Hepatocyte (in vitro differentiated cells): Measurements from ENCODE around the gene COL4A1. TPM values are rescaled to one million over a fixed set of nuclear protein-coding genes. Genes with fewer than 3 reads are reported as not detected.

Source experiments
- DNase-seq: peaks from one replicate; pipeline ENCODE4 v3.0.0-alpha.2; 2016; ENCODE audit warnings: low spot score
- H2AFZ ChIP-seq: fragments of 200-600 bp; sonication (generic); 2 replicates; pipeline ENCODE4 v1.6.0; 2016; ENCODE audit warnings: antibody characterized with exemption, mild to moderate bottlenecking
- H3K27ac ChIP-seq: fragments of 200-600 bp; sonication (generic); 2 replicates; pipeline ENCODE4 v1.5.1; 2016; ENCODE audit warnings: mild to moderate bottlenecking
- H3K27me3 ChIP-seq: fragments of 200-600 bp; sonication (generic); 2 replicates; pipeline ENCODE4 v1.6.1; 2016
- H3K36me3 ChIP-seq: fragments of 200-600 bp; sonication (generic); replicated peaks from 2 replicates; pipeline ENCODE4 v1.5.1; 2016; ENCODE audit warnings: low read depth; ENCODE audit not compliant: insufficient read depth
- H3K4me1 ChIP-seq: fragments of 200-600 bp; sonication (generic); 2 replicates; pipeline ENCODE4 v1.5.1; 2016; ENCODE audit warnings: mild to moderate bottlenecking, moderate library complexity; ENCODE audit not compliant: insufficient read depth
- H3K4me2 ChIP-seq: fragments of 200-600 bp; sonication (generic); 2 replicates; pipeline ENCODE4 v1.6.0; 2016
- H3K4me3 ChIP-seq: fragments of 200-600 bp; sonication (generic); 2 replicates; pipeline ENCODE4 v1.5.1; 2016; ENCODE audit warnings: mild to moderate bottlenecking
- H3K79me2 ChIP-seq: fragments of 200-600 bp; sonication (generic); 2 replicates; pipeline ENCODE4 v1.6.0; 2017; ENCODE audit warnings: mild to moderate bottlenecking
- H3K9me2 ChIP-seq: fragments of 200-600 bp; sonication (generic); replicated peaks from 2 replicates; pipeline ENCODE4 v1.6.0; 2017; ENCODE audit warnings: mild to moderate bottlenecking; ENCODE audit not compliant: insufficient read depth
- H3K9me3 ChIP-seq: fragments of 200-600 bp; sonication (generic); 2 replicates; pipeline ENCODE4 v1.5.1; 2016; ENCODE audit warnings: low read depth, mild to moderate bottlenecking
- H4K20me1 ChIP-seq: fragments of 200-600 bp; sonication (generic); 2 replicates; pipeline ENCODE4 v1.6.0; 2016; ENCODE audit warnings: mild to moderate bottlenecking; ENCODE audit not compliant: insufficient read depth, poor library complexity, severe bottlenecking
- CTCF ChIP-seq: fragments of 200-600 bp; sonication (generic); IDR thresholded peaks from 2 replicates; pipeline ENCODE4 v1.5.1; 2016; ENCODE audit warnings: antibody characterized with exemption, mild to moderate bottlenecking; ENCODE audit not compliant: poor library complexity
- EZH2 ChIP-seq: fragments of 200-600 bp; sonication (generic); IDR thresholded peaks from 2 replicates; pipeline ENCODE4 v1.6.1; 2016; ENCODE audit warnings: antibody characterized with exemption, mild to moderate bottlenecking, borderline replicate concordance
- EZH2phosphoT487 ChIP-seq: fragments of 200-600 bp; sonication (generic); IDR thresholded peaks from one replicate; pipeline ENCODE4 v1.6.1; 2018; ENCODE audit warnings: antibody characterized with exemption, mild to moderate bottlenecking, low read depth, moderate library complexity; ENCODE audit not compliant: unreplicated experiment, severe bottlenecking
- WGBS: methylation state at CpG from one replicate; pipeline ENCODE4 v1.1.6; 2016; ENCODE audit warnings: low lambda C conversion rate; ENCODE audit errors: missing lambda C conversion rate; 5-methylcytosine and 5-hydroxymethylcytosine counted together
- polyA plus RNA-seq: library from polyadenylated mRNA; unstranded; fragments of >200 nt; fragmentation: Nextera tagmentation; extraction: Ambion mirVana; gene quantifications from 2 replicates; pipeline ENCODE4 v1.2.1, GENCODE V29; 2016
- total RNA-seq: library from RNA; depleted of rRNA; stranded (reverse); fragments of >200 nt; gene quantifications from 2 replicates; pipeline ENCODE4 v1.2.3, GENCODE V29; 2014

COL4A1 gene
- total and polyA plus RNA-seq, 2 experiments from 2014 or later, result 138 to 269 TPM

- Histone ChIP-seq H3K27me3 (no peaks in the 10 kb centered on the region), H3K4me3 (no peak overlapping the region), H3K79me2 (no peaks in the 10 kb centered on the region), H3K9me3 (no peaks in the 10 kb centered on the region), H3K27ac (no peak overlapping the region), H3K4me1 (peaks cover 11% of the 10 kb centered on the region), H2AFZ (no peak overlapping the region), H3K36me3 (no peaks in the 10 kb centered on the region), H4K20me1 (no peaks in the 10 kb centered on the region), H3K9me2 (no peaks in the 10 kb centered on the region), H3K4me2 (no peak overlapping the region)
- DNase-seq, result no peak
- TF ChIP-seq CTCF, result no peak
- TF ChIP-seq EZH2phosphoT487, result no peak
- no peak for TF ChIP-seq EZH2
- WGBS, result 92% methylated on average over 6 of the region's 6 CpGs
These were observed 95.2 kb downstream of the COL4A1 start for GRCh38 chr13:110211735-110212134.

DNA sequence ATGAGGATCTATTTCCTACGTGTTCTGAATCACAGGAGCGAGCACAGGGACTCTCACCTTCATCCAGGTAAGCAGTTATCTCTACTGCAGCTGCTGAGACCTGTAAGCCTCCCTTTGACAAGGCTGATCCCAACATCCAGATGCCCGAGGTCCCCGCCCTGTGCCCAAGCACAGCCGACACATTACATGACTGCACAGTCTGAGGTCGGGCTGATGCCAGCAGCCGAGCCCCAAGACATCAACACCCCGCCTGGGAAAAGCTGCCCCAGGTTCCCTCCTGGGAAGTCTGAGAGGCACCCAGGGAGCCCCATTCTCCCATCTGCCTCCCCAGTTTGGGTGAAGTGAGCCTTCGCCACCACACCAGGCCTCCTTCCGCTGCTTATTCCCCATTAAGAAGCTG, 95.9 kb downstream of the COL4A1 start:
- Histone ChIP-seq H3K27me3 (no peaks in the 10 kb centered on the region), H3K4me1 (peaks cover 15% of the 10 kb centered on the region), H2AFZ (no peak overlapping the region), H3K36me3 (no peaks in the 10 kb centered on the region), H3K79me2 (no peaks in the 10 kb centered on the region), H3K9me2 (no peaks in the 10 kb centered on the region), H4K20me1 (no peaks in the 10 kb centered on the region), H3K4me2 (no peak overlapping the region), H3K9me3 (no peaks in the 10 kb centered on the region), H3K4me3 (no peak overlapping the region), H3K27ac (no peak overlapping the region)
- DNase-seq, result no peak
- TF ChIP-seq CTCF, result no peak
- no peak for TF ChIP-seq EZH2phosphoT487
- TF ChIP-seq EZH2, result no peak
- 97% methylated on average over 10 of the region's 10 CpGs for WGBS

DNA sequence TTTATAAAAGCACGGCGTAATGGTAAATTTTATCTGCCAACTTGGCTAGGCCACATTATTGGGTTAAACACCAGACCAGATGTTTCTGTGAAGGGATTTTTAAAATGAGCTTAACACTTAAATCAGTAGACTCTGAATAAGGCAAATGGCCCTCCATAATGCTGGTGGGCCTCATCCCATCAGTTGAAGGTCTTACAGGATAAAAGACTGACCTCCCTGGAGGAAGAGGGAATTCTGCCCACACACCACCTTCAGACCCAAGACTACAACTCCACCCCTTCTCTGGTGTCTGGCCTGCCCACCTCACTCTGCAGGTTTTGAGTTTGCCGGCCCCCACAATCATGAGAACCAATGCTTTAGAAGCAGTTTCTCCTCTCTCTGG, 96.4 kb downstream of the COL4A1 start:
- H4K20me1 ChIP-seq, result no peaks in the 10 kb centered on the region
- no peak overlapping the region for H3K4me3 ChIP-seq
- H2AFZ ChIP-seq, result no peak overlapping the region
- DNase-seq, result no peak
- H3K36me3 ChIP-seq, result no peaks in the 10 kb centered on the region
- no peaks in the 10 kb centered on the region for H3K79me2 ChIP-seq
- H3K27ac ChIP-seq, result no peak overlapping the region
- H3K4me2 ChIP-seq, result no peak overlapping the region
- no peak for TF ChIP-seq CTCF
- no peak for TF ChIP-seq EZH2
- no peak for TF ChIP-seq EZH2phosphoT487
- 95% methylated on average over 3 of the region's 3 CpGs for WGBS
- H3K9me3 ChIP-seq, result no peaks in the 10 kb centered on the region
- no peaks in the 10 kb centered on the region for H3K27me3 ChIP-seq
- no peaks in the 10 kb centered on the region for H3K9me2 ChIP-seq
- H3K4me1 ChIP-seq, result peaks cover 12% of the 10 kb centered on the region
